CD1c-positive myeloid dendritic cell (primary cell): ENCODE results near the gene GNAT1.

Experiments used
- DNase-seq: peaks from one replicate; pipeline ENCODE4 v3.0.0-alpha.2; 2016; ENCODE audit errors: extremely low spot score

GNAT1 gene

GRCh38 chr3:50241713-50242380 is 50.4 kb downstream of the GNAT1 start:
- DNase-seq: peak; percentile 49

- no peak for DNase-seq
These were observed 51.0 kb downstream of the GNAT1 start for GRCh38 chr3:50242381-50242770.

- peak; percentile 92 for DNase-seq
These were observed 51.6 kb downstream of the GNAT1 start for GRCh38 chr3:50242851-50243542.

- DNase-seq: no peak
These were observed 52.1 kb downstream of the GNAT1 start for GRCh38 chr3:50243543-50243895.

- peak; percentile 53 for DNase-seq
These were observed 53.4 kb downstream of the GNAT1 start for GRCh38 chr3:50244813-50245212.

GRCh38 chr3:50245251-50245745 is 53.9 kb downstream of the GNAT1 start:
- DNase-seq: no peak

GRCh38 chr3:50245831-50246516 is 54.6 kb downstream of the GNAT1 start:
- peak; percentile 96 for DNase-seq

GRCh38 chr3:50246517-50246954 is 55.1 kb downstream of the GNAT1 start:
- peak; percentile 90 for DNase-seq
